ENCODE data around the gene NUMA1. TPM values are rescaled to one million over a fixed set of nuclear protein-coding genes. Genes with fewer than 3 reads are reported as not detected.

NUMA1 gene
- total and polyA plus RNA-seq, 2 experiments from 2014 or later = 33.2 to 104 TPM

DNA sequence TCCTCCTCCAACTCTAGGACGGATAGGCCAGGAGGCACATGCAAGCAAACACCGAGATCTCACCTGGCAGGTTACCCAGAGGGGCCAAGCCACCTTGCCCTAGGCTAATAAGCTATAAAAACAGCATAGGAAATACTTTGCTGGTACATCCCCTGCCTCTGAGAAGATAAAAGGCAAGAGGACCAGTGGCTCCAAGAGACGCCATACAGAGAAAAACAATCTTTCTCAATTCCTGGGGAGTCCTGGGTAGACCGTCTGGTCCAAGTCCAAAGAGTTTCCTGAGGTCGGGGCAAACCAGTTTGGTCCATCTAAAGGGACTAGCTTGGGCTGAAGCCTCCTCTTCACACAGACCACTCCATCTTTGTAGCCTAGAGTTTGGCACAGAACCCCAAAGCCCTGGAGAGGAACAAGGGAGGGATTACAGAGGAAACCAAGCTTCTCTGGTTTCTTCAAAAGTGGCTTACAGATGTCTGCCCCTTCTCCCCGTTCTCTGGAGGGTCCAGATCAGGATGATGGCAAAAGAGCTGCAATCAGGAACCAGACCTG lies 40.4 kb downstream of the NUMA1 start (continued):
- TF ChIP-seq, protein P1, sequence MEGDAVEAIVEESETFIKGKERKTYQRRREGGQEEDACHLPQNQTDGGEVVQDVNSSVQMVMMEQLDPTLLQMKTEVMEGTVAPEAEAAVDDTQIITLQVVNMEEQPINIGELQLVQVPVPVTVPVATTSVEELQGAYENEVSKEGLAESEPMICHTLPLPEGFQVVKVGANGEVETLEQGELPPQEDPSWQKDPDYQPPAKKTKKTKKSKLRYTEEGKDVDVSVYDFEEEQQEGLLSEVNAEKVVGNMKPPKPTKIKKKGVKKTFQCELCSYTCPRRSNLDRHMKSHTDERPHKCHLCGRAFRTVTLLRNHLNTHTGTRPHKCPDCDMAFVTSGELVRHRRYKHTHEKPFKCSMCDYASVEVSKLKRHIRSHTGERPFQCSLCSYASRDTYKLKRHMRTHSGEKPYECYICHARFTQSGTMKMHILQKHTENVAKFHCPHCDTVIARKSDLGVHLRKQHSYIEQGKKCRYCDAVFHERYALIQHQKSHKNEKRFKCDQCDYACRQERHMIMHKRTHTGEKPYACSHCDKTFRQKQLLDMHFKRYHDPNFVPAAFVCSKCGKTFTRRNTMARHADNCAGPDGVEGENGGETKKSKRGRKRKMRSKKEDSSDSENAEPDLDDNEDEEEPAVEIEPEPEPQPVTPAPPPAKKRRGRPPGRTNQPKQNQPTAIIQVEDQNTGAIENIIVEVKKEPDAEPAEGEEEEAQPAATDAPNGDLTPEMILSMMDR (conservative IDR thresholded peaks at IDR 0.05; ENCODE audit: low read depth in 2 of 2) = no peak
- TF ChIP-seq EZH2 (IDR thresholded peaks at IDR 0.05; ENCODE audit: low read depth, unreplicated experiment) (no peak), STAT1 (IDR thresholded peaks at IDR 0.05; ENCODE audit: unreplicated experiment) (no peak), ZNF331 (CRISPR knock-in tag; IDR thresholded peaks at IDR 0.05; ENCODE audit: low read depth) (no peak), CREB1 (CRISPR knock-in tag; IDR thresholded peaks at IDR 0.05; ENCODE audit: low read depth) (no peak), ZNF114 (CRISPR knock-in tag; IDR thresholded peaks at IDR 0.05) (no peak)
- TF ChIP-seq, protein P2, sequence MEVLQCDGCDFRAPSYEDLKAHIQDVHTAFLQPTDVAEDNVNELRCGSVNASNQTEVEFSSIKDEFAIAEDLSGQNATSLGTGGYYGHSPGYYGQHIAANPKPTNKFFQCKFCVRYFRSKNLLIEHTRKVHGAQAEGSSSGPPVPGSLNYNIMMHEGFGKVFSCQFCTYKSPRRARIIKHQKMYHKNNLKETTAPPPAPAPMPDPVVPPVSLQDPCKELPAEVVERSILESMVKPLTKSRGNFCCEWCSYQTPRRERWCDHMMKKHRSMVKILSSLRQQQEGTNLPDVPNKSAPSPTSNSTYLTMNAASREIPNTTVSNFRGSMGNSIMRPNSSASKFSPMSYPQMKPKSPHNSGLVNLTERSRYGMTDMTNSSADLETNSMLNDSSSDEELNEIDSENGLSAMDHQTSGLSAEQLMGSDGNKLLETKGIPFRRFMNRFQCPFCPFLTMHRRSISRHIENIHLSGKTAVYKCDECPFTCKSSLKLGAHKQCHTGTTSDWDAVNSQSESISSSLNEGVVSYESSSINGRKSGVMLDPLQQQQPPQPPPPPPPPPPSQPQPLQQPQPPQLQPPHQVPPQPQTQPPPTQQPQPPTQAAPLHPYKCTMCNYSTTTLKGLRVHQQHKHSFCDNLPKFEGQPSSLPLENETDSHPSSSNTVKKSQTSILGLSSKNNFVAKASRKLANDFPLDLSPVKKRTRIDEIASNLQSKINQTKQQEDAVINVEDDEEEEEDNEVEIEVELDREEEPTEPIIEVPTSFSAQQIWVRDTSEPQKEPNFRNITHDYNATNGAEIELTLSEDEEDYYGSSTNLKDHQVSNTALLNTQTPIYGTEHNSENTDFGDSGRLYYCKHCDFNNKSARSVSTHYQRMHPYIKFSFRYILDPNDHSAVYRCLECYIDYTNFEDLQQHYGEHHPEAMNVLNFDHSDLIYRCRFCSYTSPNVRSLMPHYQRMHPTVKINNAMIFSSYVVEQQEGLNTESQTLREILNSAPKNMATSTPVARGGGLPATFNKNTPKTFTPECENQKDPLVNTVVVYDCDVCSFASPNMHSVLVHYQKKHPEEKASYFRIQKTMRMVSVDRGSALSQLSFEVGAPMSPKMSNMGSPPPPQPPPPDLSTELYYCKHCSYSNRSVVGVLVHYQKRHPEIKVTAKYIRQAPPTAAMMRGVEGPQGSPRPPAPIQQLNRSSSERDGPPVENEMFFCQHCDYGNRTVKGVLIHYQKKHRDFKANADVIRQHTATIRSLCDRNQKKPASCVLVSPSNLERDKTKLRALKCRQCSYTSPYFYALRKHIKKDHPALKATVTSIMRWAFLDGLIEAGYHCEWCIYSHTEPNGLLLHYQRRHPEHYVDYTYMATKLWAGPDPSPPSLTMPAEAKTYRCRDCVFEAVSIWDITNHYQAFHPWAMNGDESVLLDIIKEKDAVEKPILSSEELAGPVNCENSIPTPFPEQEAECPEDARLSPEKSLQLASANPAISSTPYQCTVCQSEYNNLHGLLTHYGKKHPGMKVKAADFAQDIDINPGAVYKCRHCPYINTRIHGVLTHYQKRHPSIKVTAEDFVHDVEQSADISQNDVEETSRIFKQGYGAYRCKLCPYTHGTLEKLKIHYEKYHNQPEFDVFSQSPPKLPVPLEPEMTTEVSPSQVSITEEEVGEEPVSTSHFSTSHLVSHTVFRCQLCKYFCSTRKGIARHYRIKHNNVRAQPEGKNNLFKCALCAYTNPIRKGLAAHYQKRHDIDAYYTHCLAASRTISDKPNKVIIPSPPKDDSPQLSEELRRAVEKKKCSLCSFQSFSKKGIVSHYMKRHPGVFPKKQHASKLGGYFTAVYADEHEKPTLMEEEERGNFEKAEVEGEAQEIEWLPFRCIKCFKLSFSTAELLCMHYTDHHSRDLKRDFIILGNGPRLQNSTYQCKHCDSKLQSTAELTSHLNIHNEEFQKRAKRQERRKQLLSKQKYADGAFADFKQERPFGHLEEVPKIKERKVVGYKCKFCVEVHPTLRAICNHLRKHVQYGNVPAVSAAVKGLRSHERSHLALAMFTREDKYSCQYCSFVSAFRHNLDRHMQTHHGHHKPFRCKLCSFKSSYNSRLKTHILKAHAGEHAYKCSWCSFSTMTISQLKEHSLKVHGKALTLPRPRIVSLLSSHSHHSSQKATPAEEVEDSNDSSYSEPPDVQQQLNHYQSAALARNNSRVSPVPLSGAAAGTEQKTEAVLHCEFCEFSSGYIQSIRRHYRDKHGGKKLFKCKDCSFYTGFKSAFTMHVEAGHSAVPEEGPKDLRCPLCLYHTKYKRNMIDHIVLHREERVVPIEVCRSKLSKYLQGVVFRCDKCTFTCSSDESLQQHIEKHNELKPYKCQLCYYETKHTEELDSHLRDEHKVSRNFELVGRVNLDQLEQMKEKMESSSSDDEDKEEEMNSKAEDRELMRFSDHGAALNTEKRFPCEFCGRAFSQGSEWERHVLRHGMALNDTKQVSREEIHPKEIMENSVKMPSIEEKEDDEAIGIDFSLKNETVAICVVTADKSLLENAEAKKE (CRISPR knock-in tag; IDR thresholded peaks at IDR 0.05) = no peak
